NCI-H345 (cell line): Measurements from ENCODE around the gene CYGB.

ENCODE experiments used
- DNase-seq: peaks from one replicate; lab custom pipeline; 2025; lab: John Stamatoyannopoulos, UW

Gene CYGB

DNA sequence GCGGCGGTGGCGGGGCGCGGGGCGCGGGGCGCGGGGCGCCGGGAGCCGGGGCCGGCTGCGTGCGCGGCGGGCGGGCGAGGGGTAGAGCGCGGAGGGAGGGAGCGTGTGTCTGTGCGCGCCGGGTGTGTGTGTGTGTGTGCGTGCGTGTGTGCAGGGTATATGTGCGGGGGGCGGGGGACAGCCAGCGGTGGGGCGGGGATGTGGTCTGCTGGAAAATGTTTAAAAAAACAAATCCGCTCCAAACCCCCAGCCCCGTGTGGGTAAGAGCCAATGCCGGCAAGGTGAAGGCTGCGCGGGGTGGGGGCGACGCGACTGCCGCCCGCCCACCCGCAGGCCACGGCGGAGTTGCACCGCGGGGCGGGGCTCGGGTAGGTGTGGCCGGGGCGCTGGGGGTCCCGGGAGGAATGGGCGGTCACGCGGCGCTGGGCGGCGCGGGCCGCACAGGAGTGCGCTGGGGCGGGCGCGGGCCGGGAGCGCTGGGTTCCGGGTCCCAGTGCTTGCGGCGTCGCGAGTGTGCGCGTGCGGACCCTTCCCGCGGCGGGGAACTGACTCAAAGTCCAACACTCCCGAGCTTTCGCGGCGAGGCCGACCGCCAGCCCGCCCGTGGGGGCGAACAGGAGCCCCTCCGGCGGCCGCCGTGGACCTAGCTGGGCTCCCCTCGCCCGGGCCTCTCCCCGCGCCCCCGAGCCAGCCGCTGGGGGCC, at the start of gene CYGB:
Gene CYGB, minus strand, starts transcription at position 132 of the 703 bp plus-strand sequence. CDS start 167 bp downstream, outside the sequence.
- DNase-seq = no peak

DNA sequence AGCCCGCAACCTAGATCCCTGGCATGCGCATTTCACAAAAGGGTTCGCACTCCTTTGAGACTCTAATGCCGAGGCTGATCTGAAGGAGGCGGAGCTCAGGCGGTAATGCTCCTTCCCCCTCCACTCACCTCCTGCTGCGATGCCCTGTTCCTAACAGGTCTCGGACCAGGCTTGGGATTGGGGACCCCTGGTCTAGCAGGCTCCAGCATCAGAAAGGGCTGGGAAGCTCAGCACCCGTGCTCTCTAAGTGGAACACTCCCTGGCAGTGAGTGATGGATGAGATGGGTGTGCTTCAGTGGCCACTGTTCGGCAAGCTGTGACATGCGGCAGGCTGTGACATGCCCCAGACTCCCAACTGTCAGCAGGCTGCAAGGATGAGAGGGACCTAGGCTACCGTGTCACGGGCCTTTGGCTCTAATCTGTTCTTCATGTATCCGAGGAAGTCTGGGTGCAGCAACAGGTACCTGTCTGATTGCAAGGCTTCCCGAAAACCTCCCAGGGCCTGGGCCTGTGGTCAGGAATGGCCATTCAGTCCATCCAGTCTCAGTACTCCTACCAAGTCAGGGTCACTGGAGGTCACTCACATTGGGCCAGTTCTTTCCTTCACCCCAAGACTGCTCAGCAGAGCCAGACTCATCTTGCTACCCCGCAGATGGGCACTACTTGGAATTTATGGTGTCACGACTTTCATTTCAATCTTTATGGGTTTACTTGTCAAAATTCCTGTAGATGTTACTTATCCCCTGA, 49.4 kb upstream of the CYGB start:
- DNase-seq = peak; percentile 96

DNA sequence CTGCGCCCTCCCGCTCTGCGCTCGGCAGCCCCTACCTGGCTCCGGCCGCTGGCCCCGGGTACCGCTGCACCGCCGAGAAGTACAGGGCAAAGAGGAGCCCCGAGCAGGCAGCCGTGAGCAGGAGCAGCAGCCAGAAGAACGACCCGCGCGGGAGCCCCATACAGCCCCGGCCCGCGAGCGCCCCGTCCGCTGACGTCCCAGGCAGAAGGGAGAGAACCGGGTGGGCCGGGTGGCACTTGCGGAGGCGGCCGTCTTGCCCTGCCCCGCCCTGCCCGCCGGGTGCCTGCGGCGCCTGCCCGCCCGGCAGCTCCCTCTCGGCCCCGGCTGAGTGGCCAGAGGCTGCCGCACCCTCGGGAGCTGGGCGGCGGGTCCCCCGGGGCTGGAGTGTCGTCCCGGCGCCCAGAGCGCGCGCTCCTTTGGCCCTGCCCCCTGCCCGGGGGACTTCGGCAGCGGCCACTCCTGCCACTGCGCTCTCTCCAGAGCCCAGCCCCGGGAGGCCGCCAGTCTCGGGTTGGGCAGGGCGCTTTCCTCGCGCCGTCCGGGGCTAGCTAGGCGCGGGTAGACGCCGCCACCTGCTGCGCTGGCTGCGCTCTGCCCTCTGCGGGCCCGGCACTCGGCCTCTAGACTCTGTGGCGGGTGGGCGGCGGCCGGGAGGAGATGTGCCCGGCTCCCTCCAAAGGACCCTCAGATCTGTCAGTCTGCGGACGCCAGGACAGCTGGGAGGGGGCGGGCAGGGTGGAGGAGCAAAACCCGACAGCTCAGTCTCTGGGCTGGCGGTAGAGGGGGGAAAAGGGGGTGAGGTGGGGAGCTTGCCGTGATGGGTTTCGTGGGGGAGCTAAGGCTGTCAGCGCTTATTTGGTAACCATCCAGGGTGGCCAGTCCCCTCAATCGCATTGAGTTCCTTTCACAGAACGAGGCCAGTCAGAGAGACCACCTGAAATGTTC, 48.4 kb upstream of the CYGB start, which contains the start of gene ST6GALNAC2:
Gene ST6GALNAC2, minus strand, starts transcription at position 212 of the 945 bp plus-strand sequence. Its CDS starts 52 bp downstream, at position 160.
- peak; percentile 77 for DNase-seq

DNA sequence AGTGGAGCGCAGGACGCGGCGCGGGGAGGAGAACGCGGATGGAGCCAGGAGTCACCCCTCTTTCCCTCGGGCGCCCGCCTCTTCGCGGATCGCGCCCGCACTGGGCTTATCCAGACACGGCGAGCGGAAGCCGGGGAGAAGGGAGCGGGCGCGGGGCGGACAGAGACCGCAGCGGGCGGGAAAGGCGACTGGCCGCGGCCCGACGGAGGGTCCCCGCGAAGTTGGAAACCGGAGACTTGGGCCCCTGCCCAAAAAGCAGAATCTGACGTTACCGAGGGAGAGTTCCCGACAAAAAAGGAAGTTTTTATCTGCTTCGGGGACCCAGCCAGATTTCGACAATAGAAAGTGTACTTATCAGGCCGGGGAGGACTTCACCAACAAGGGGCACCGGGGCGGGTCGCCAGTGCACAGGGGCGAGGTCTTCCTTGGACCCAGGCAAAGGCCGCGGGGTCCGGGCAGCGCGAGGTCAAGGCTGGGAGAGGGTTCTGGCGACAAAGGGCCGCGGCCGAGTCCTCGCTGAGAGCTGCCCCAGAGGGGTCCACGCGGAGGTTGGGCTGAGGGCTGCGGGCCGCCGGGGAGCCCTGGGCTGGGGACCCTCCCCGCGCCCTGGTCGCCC, 47.6 kb upstream of the CYGB start:
- peak; percentile 47 for DNase-seq

DNA sequence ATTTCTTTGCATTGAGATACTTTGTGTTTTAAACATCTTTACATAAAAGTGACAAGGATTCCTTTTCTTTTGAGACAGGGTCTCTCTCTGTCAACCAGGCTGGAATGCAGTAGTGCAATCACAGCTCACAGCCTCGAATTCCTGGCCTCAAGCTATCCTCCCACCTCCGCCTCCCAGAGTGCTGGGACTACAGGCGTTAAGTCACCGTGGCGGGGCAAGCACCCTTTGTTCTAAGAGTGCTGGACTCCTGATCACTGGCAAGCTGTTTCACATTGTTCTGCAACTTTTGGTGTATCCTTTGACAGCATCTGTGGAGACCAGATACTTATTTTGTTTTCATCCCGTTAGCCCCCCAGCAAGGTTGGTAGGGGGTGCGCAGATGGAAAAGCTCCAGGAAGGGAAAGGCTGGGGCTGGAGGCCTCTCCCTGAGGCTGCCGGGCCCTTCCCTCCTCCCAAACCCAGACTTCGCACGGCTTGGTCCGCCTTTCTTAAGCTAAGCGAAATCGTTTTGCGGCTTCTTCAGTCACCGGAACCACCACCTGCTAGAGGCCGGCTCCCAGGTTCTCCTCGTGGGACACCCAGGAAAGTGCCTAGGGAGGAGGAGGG, 47.0 kb upstream of the CYGB start:
- DNase-seq = no peak

DNA sequence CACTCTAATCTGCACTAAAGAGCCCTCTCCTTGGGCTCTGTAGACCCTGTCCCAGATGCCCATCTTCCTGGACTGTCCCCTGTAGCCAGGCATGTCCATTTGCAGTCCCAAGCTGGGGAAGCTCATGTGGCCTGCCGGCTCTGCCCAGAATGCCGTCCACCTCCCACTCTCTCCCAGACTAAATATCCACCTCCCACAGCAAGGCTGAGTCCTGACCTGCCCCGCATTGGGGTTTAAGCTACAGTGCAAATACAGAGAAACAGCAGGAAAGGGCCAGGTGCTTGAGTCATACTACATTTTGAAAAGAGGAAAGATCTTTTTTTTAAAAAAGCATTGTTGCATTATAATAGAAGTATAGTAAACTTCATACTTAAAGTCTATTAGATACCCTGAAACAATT, 45.2 kb upstream of the CYGB start:
- DNase-seq = no peak

DNA sequence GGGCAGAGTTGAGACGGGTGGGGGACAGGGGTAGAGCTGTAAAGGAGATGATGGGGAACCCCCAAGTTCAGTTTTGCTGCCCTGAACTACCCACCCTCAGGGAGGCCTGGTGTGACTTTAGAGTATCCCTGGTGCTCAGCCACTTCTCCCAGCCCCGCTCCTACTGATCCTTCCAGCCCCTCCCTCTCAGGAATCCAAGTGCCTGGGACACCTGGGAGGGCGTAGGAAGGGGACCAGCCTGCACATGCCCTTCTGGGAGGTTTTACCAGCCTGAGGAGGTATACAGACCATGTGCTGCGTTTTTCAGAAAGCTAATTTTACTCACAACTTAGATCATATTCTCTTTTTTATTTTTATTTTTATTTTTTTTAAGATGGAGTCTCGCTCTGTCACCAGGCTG, 44.0 kb upstream of the CYGB start:
- DNase-seq = no peak

DNA sequence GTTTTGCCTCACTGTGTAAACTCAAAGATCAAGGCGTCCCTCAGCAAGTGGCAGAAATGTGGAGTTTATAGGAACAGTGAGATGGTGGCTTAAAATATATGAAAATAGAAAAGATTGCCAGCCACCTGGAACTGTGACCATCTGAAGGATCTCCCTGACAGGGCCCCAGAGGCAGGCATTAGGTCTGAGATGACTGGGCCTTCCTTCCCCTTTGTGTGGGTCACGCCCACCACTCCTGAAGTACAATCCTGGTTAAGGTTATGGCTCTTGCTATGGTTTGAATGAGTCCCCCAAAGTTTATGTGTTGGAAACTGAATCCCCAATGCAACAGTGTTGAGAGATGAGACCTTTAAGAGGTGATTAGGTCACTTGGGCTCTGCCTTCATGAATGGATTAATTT, 41.8 kb upstream of the CYGB start:
- no peak for DNase-seq

DNA sequence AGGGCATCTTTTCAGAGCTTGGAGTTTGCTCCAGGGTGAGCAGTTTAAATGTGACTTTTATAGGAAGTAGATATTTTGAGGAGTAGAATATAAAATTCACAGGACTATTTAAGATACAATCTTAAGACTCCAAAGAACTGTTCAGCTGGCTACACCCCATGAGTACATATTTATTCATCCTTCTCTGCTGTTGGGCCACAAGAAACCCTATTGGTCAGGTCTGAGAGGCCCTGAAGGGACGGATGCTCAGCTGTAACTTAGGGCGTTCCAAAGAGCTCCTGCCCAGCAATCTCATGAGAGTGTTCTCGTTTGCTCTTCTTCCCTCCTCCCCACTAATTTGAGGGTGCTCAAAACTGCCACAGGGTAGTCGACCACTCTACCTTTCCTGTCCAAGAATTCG, 40.9 kb upstream of the CYGB start:
- no peak for DNase-seq

DNA sequence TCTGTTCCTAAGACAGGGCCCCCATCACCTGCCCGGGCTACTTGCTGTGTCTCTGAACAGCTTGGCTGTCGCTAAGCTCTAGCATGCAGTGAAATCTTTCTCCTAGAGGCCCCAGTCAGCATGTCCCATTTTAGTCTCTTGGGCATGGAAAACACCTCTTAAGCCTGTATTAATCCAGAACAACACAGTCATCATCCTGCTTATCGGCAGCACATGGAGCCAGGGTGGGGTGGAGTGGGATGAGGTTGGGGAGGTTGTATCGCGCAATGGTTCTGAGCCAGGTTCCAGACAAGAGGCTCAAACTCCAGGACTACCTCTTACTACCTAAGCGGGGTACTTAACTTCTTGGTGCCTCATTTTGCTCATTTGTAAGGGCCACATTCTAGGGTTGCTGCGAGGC, 40.4 kb upstream of the CYGB start:
- no peak for DNase-seq

DNA sequence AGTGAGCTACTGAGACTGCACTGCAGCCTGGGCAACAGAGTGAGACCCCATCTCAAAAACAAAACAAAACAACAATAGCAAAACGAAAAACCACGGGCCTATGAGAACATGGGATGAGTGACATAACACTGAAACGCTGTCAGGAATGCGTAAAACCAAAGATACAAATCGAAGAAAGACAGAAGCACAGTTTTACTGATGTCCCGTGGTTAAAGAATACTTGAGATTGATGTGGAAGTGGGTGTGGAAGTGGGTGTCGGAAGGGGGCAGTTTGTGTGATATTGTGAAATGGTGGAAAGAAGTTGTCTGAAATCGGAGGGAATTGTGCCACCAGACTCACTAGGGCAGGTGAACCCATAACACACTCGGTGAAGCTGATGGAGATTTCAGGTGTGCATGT, 38.7 kb upstream of the CYGB start:
- no peak for DNase-seq

DNA sequence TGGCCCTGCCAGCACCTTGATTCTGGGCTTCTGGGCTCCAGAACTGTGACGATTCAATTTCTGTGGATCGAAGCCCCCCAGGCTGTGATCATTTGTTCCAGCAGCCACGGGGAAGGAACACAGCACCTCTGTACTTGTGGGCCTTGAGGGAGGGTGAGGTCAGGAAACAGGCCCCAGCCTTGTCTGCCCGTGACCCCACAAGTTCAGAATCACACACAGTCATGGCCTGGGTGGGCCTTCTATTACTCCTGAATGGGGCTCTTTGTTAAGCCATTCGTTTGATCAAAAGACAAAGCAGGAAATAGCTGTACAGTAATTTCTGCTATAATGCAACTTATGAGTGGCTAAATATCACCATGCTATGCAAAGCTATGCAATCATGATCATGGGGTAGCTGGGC, 38.1 kb upstream of the CYGB start:
- DNase-seq = no peak

DNA sequence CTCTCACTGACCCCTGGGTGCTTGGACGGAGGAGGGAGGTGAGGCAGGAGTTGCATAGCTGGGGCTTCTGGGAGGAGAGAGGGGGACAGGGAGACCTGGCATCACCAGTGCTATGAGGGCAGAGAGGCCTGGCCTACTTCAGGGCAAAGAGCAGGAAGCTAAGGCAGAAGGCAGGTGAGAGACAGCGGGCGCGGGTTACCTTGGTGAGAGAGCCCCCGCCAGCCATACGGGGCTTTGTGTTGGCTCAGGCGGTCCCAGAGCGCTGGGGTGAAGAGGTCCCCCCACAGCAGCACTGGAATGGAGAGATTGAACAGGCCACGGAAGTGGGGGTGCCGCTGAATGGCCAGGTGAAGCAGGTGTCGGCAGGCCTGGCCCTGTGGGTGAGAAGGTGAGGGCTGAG, 36.7 kb upstream of the CYGB start:
- DNase-seq = no peak

DNA sequence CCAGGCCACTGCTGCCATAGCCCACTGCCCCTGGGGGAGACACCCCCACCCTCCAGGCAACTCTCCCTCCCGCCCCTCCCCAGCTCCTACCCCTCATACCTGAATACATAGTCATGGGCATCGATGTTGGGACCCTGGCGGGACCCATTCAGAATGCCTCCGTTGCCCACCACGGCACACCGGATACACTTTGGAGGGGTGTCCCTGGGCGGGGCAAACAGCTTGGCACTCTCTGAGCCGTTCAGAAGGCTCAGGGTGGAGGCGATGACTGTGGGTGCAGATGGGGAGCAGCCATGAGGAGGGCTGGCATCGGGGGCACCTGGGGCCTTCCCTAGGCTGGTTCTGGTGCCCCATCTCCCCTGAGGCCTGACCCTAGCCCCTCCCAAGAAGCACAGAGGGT, 35.6 kb upstream of the CYGB start:
- no peak for DNase-seq

DNA sequence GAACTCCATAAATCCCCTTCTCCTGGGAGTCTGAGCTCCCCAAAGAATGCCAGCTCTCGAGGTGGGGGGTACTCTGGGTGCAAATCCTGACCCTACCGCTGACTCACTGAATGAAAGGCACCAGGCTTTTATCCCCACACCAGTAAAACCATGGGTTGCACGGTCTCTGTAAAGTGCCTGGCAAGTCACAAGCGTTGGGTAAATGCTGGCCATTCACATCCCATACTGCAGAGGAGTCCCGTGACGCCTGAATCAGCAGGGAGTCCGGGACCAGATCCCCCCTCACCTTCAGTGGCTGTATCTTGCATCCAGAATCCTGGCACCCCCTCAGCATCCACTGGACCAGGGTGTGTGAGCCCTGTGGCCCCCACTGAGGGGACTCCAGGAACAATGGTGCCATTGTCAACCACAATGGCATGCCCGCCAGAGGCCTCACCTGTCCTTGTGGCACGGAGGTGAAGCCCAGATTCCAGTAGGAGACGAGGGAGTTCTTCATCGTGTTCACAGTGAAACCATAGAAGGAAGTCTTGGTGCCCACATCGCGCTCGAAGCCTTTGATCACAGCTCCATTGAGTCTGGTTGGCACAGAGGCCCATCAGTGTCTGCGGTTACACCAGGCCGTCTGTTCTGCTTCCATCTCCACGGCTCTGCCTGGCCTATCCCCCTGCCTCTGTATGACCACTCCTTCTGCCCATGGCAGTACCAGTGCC, 34.8 kb upstream of the CYGB start:
- DNase-seq = no peak

DNA sequence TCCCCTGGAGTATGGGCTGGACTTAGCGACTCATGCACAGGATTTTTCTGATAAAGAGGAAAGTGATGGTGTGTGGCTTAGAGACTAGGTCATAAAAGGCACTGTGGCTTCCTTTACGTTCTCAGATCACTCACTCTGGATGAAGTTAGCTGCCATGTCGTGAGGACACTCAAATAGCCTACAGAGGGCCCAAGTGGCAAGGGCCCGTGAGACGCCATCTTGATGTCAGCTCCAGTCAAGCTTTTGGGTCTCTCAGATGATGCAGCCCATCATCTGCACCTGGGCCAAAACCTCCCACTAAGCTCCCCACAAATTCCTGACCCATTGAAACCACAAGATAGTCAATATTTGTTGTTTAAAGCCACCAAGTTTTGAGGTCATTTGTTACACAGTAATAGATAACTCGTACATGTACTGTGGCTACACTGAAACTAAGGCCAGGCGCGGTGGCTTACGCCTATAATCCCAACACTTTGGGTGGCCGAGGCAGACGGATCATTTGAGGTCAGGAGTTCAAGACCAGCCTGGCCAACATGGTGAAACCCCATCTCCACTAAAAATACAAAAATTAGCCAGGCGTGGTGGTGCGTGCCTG, 33.5 kb upstream of the CYGB start:
- DNase-seq = no peak

DNA sequence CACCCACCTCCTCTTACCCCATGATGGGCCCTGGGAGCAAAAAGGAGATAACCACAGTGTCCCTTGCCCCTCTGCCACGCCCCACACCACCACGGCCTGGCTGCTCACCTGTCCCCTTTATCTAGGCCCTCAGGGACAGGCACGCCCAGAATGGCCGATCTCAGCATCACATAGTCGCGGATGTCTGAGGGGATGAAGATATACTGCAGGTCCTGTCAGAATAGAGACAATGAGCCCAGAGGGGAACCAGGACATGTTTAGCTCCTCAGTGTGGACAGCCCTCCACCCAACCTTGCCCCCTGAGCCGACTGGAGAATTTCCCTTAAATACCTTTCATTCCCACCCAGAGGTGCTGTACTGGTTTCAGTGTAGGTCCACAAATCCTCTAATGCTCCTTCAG, 32.9 kb upstream of the CYGB start:
- DNase-seq = no peak

DNA sequence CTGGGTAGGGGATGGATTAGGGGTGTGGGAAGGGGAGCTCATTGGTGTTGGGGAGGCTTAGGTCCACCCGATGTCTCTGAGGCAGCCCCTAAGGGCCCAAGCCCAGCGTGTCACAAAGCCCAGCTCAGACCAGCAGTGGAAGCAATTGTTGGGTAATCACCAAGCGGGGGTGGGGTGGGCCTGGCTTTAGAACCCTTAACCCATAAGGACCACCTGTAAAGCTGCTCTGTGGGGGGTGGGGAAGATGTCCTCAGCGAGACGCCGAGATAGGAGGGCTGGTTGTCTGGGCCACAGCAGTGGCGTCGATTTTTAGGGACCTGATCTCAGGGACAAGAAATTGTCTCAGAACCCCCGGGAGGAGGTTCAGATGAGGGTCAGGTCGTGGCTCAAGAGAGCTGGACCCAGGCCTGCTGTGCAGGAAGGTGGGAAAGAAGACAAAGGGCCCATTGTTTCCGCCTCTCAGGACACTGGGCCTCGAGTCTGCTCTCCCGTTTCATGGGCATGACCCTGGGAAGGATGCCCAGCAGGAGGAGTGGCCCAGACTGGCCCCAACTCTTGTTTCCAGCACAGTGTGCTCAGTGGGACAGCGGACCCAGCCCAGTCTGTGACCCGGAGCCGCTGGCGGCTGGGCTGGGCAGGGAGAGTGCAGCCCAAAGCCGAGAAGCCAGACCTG, 32.2 kb upstream of the CYGB start:
- DNase-seq = no peak

DNA sequence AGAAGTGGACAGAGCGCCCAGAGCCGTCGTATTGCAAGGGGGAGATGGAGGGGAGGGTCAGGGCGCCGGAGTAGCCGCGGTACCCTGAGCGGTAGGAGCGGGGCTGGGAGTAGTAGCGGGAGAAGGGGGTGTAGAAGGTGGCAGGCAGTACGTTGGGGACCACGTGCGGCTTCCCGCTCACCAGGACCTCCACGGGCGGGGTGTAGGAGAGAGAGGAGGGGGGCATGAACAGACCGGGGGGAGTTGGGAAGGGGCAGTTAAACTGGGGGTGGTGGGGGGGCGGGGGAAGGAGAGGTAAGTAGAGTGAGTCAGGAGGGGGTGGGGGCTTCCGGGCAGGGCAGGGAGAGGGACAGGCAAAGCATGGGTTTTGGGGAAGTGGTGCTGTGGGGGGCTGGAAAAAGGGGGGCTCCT, 31.3 kb upstream of the CYGB start:
- no peak for DNase-seq
